Dendritic cell treated with granulocyte-macrophage colony-stimulating factor and Interleukin-4, amounts not matched to agents 40 ng/mL and 50 ng/mL, for 4 days (primary cell): ENCODE measurements around the gene SNRNP35.
"Not testable (repeated sequence)": the region's sequence is repeated elsewhere in the genome, so short reads cannot be mapped to it uniquely, and the experiment has no call there.

Experiments
- H3K27ac Mint-ChIP-seq: one replicate; pipeline ENCODE4 v1.8.0; 2022; ENCODE audit warnings: mild to moderate bottlenecking, mixed read lengths
- H3K27me3 Mint-ChIP-seq: one replicate; pipeline ENCODE4 v1.8.0; 2022; ENCODE audit warnings: mild to moderate bottlenecking, mixed read lengths
- H3K36me3 Mint-ChIP-seq: one replicate; pipeline ENCODE4 v1.8.0; 2022; ENCODE audit warnings: low read depth, mixed read lengths
- H3K4me1 Mint-ChIP-seq: one replicate; pipeline ENCODE4 v1.8.0; 2022; ENCODE audit warnings: low read depth, mixed read lengths
- H3K4me3 Mint-ChIP-seq: one replicate; pipeline ENCODE4 v1.8.0; 2022; ENCODE audit warnings: mild to moderate bottlenecking, moderate library complexity, mixed read lengths
- H3K9me3 Mint-ChIP-seq: one replicate; pipeline ENCODE4 v1.8.0; 2022; ENCODE audit warnings: mixed read lengths
- intact Hi-C: fragments of 100-400 bp; cut with micrococcal nuclease; formaldehyde crosslinking; loops from one replicate; pipeline ENCODE4 v1.15.0; 2022

The SNRNP35 gene

GRCh38 chr12:123489580-123489979, 31.6 kb downstream of the SNRNP35 start:
- peaks cover 31% of the 10 kb centered on the region for H3K27me3 Mint-ChIP-seq
- peaks cover 14% of the 10 kb centered on the region for H3K36me3 Mint-ChIP-seq
- no peak overlapping the region for H3K4me3 Mint-ChIP-seq
- H3K27ac Mint-ChIP-seq: no peak overlapping the region
- no peaks in the 10 kb centered on the region for H3K9me3 Mint-ChIP-seq
- H3K4me1 Mint-ChIP-seq: peaks cover 17% of the 10 kb centered on the region
- intact Hi-C loops: no loop called here

GRCh38 chr12:123490089-123490488, 32.1 kb downstream of the SNRNP35 start:
- Mint-ChIP-seq H3K4me1 (peaks cover 16% of the 10 kb centered on the region), H3K9me3 (no peaks in the 10 kb centered on the region), H3K27ac (no peak overlapping the region), H3K4me3 (no peak overlapping the region), H3K36me3 (peaks cover 11% of the 10 kb centered on the region), H3K27me3 (peaks cover 26% of the 10 kb centered on the region)
- intact Hi-C loops: no loop called here

GRCh38 chr12:123491056-123491455, 33.1 kb downstream of the SNRNP35 start:
- Mint-ChIP-seq H3K4me3 (no peak overlapping the region), H3K9me3 (no peaks in the 10 kb centered on the region), H3K27ac (no peak overlapping the region), H3K27me3 (peaks cover 17% of the 10 kb centered on the region), H3K36me3 (peaks cover 11% of the 10 kb centered on the region), H3K4me1 (peaks cover 16% of the 10 kb centered on the region)
- intact Hi-C loops: no loop called here

GRCh38 chr12:123491481-123491880, 33.5 kb downstream of the SNRNP35 start:
- Mint-ChIP-seq H3K4me3 (no peak overlapping the region), H3K36me3 (peaks cover 16% of the 10 kb centered on the region), H3K27me3 (peaks cover 15% of the 10 kb centered on the region), H3K9me3 (no peaks in the 10 kb centered on the region), H3K4me1 (peaks cover 16% of the 10 kb centered on the region), H3K27ac (no peak overlapping the region)
- intact Hi-C loops: no loop called here

GRCh38 chr12:123492339-123493039, 34.5 kb downstream of the SNRNP35 start:
- intact Hi-C loops, H3K4me3 Mint-ChIP-seq, H3K9me3 Mint-ChIP-seq, H3K27ac Mint-ChIP-seq: not testable (repeated sequence)
- peaks cover 23% of the 10 kb centered on the region for H3K36me3 Mint-ChIP-seq
- H3K27me3 Mint-ChIP-seq: peaks cover 13% of the 10 kb centered on the region
- peaks cover 16% of the 10 kb centered on the region for H3K4me1 Mint-ChIP-seq

- Mint-ChIP-seq H3K4me1 (peaks cover 16% of the 10 kb centered on the region), H3K27ac (no peak overlapping the region)
- intact Hi-C loops: no loop called here
Observed at GRCh38 chr12:123494124-123494851, 36.3 kb downstream of the SNRNP35 start.

GRCh38 chr12:123497065-123497464, 39.1 kb downstream of the SNRNP35 start:
- H3K27me3 Mint-ChIP-seq: peaks cover 4% of the 10 kb centered on the region
- no peak overlapping the region for H3K27ac Mint-ChIP-seq
- no peaks in the 10 kb centered on the region for H3K9me3 Mint-ChIP-seq
- H3K4me3 Mint-ChIP-seq: no peak overlapping the region
- intact Hi-C loops: no loop called here
- H3K36me3 Mint-ChIP-seq: peaks cover 44% of the 10 kb centered on the region
- peaks cover 15% of the 10 kb centered on the region for H3K4me1 Mint-ChIP-seq

More at GRCh38 chr12:123494124-123494851, 36.3 kb downstream of the SNRNP35 start:
- Mint-ChIP-seq H3K36me3 (peaks cover 38% of the 10 kb centered on the region), H3K4me3 (no peak overlapping the region), H3K27me3 (peaks cover 4% of the 10 kb centered on the region), H3K9me3 (no peaks in the 10 kb centered on the region)

- Mint-ChIP-seq H3K27ac (no peak overlapping the region), H3K4me3 (no peak overlapping the region), H3K36me3 (peaks cover 43% of the 10 kb centered on the region), H3K9me3 (no peaks in the 10 kb centered on the region), H3K4me1 (peaks cover 4% of the 10 kb centered on the region), H3K27me3 (peaks cover 4% of the 10 kb centered on the region)
- intact Hi-C loops: no loop called here
Observed at GRCh38 chr12:123498126-123498825, 40.3 kb downstream of the SNRNP35 start.

GRCh38 chr12:123499332-123499731, 41.4 kb downstream of the SNRNP35 start:
- Mint-ChIP-seq H3K9me3 (no peaks in the 10 kb centered on the region), H3K36me3 (peaks cover 33% of the 10 kb centered on the region), H3K4me1 (no peaks in the 10 kb centered on the region), H3K27ac (no peak overlapping the region), H3K27me3 (peaks cover 3% of the 10 kb centered on the region), H3K4me3 (no peak overlapping the region)
- intact Hi-C loops: no loop called here

- Mint-ChIP-seq H3K27ac (no peak overlapping the region), H3K4me1 (no peaks in the 10 kb centered on the region), H3K27me3 (peaks cover 6% of the 10 kb centered on the region)
Observed at GRCh38 chr12:123502163-123502704, 44.3 kb downstream of the SNRNP35 start.

GRCh38 chr12:123506059-123506842, 48.3 kb downstream of the SNRNP35 start:
- H3K9me3 Mint-ChIP-seq: no peaks in the 10 kb centered on the region
- peaks cover 6% of the 10 kb centered on the region for H3K36me3 Mint-ChIP-seq
- H3K27ac Mint-ChIP-seq: peak overlapping the region; percentile 2
- intact Hi-C loops: no loop called here
- peaks cover 11% of the 10 kb centered on the region for H3K27me3 Mint-ChIP-seq
- no peak overlapping the region for H3K4me3 Mint-ChIP-seq
- peaks cover 5% of the 10 kb centered on the region for H3K4me1 Mint-ChIP-seq

More at GRCh38 chr12:123502163-123502704, 44.3 kb downstream of the SNRNP35 start:
- H3K4me3 Mint-ChIP-seq: no peak overlapping the region
- no peaks in the 10 kb centered on the region for H3K9me3 Mint-ChIP-seq
- intact Hi-C loops: no loop called here
- peaks cover 28% of the 10 kb centered on the region for H3K36me3 Mint-ChIP-seq

GRCh38 chr12:123506843-123507236, 48.9 kb downstream of the SNRNP35 start:
- Mint-ChIP-seq H3K36me3 (peaks cover 6% of the 10 kb centered on the region), H3K27ac (no peak overlapping the region), H3K4me3 (no peak overlapping the region), H3K9me3 (no peaks in the 10 kb centered on the region), H3K27me3 (peaks cover 11% of the 10 kb centered on the region), H3K4me1 (peaks cover 5% of the 10 kb centered on the region)
- intact Hi-C loops: no loop called here

GRCh38 chr12:123512838-123513665, 55.1 kb downstream of the SNRNP35 start:
- H3K27ac Mint-ChIP-seq: no peak overlapping the region
- H3K27me3 Mint-ChIP-seq: peaks cover 8% of the 10 kb centered on the region
- no peak overlapping the region for H3K4me3 Mint-ChIP-seq
- H3K9me3 Mint-ChIP-seq: no peaks in the 10 kb centered on the region
- H3K36me3 Mint-ChIP-seq: peaks cover 19% of the 10 kb centered on the region
- H3K4me1 Mint-ChIP-seq: peaks cover 5% of the 10 kb centered on the region
- intact Hi-C loops: no loop called here
